Suprapubic skin (tissue), 4 donors: Measurements from ENCODE around the gene TCAP. TPM values are rescaled to one million over a fixed set of nuclear protein-coding genes. Genes with fewer than 3 reads are reported as not detected.
A peak's percentile ranks its signal among the peaks of the same experiment; 100 is the strongest.

Experiments used
- DNase-seq, 2 donors: peaks; one replicate each; pipeline ENCODE4 v3.0.0-alpha.2; 2019; ENCODE audit warnings: low spot score in 2 of 2
- H3K27ac ChIP-seq: fragments of 200-600 bp; sonication (generic); one replicate; pipeline ENCODE4 v1.5.1; 2019
- H3K27me3 ChIP-seq: fragments of 200-600 bp; sonication (generic); one replicate; pipeline ENCODE4 v1.5.1; 2019
- H3K36me3 ChIP-seq: fragments of 200-600 bp; sonication (generic); one replicate; pipeline ENCODE4 v1.5.1; 2019
- H3K4me1 ChIP-seq: fragments of 200-600 bp; sonication (generic); one replicate; pipeline ENCODE4 v1.5.1; 2019
- H3K4me3 ChIP-seq: fragments of 200-600 bp; sonication (generic); one replicate; pipeline ENCODE4 v1.5.1; 2019; ENCODE audit warnings: mild to moderate bottlenecking
- H3K9me3 ChIP-seq: fragments of 200-600 bp; sonication (generic); one replicate; pipeline ENCODE4 v1.5.1; 2019
- EP300 ChIP-seq: sonication (generic); formaldehyde crosslinking; IDR thresholded peaks from one replicate; pipeline ENCODE4 v1.6.1; 2017; ENCODE audit warnings: antibody characterized with exemption
- POLR2A ChIP-seq, 2 donors: fragments of 450-650 bp; IDR thresholded peaks; one replicate each; pipeline ENCODE4 v1.6.1; 2017; ENCODE audit warnings: antibody characterized with exemption in 2 of 2, mild to moderate bottlenecking in 2 of 2, moderate library complexity in 2 of 2
- POLR2AphosphoS5 ChIP-seq, 3 donors: sonication (generic); formaldehyde crosslinking; IDR thresholded peaks; one replicate each; pipeline ENCODE4 v1.6.1; 2017; ENCODE audit warnings: antibody characterized with exemption in 3 of 3
- WGBS: methylation state at CpG from one replicate; pipeline ENCODE4 v1.1.5; 2018; 5-methylcytosine and 5-hydroxymethylcytosine counted together
- total RNA-seq, 4 donors: library from RNA; depleted of rRNA; stranded (reverse); fragments of >200 nt; gene quantifications; one replicate each; pipeline ENCODE4 v1.1.0, GENCODE V29; 2016
- TF ChIP-seq, protein P1 (sequence below), 2 donors: fragments of 200-600 bp in 1 of 2; fragments of 450-650 bp in 1 of 2; sonication (generic) in 1 of 2; IDR thresholded peaks; one replicate each; pipeline ENCODE4 v1.5.1; 2016 to 2019; ENCODE audit warnings: antibody characterized with exemption in 2 of 2, mild to moderate bottlenecking in 1 of 2, moderate library complexity in 1 of 2

TCAP gene
- total RNA-seq, 4 donors from 2014 or later, result 0.57 to 2.4 (median 1.1) TPM; not detected in 1

DNA sequence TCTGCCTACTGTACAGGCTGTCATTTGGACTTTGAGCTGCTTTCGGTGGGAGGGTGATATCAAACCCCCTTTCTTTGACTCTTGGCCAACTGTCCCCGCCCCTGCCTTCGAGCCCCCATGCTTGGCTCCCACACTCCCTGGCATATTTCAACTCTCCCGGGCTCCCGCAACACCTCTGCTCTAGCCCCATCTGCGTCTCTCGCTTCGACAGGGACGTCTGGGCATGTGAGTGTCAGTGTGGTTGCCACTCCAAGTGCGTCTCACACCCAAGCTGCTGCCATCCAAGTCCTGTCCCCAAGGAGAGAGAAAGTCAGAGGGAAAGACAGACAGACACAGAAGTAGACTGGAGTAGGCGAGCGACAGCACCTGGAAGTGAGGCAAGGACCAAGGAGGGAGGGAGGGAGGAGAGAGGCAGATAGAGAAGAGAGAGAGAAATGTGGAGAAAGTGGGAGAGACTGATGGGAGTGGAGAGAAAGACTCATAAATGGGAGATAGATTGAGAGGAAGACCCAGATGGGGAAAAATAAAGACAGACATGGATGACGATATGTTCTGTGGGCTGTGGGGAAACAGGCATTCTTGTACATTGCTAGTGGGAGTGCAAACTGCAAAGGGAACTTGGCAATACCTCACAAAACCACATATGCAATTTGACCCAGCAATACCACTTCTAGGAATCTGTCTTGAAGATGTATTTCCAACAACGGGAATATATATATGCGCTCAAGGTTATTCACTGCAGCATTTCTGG lies 16.4 kb upstream of the TCAP start:
- H3K27me3 ChIP-seq, result no peaks in the 10 kb centered on the region
- H3K27ac ChIP-seq, result no peak overlapping the region
- no peaks in the 10 kb centered on the region for H3K9me3 ChIP-seq
- whole genome bisulfite sequencing, result 77% methylated on average over 15 of the region's 15 CpGs
- TF ChIP-seq, protein P1, sequence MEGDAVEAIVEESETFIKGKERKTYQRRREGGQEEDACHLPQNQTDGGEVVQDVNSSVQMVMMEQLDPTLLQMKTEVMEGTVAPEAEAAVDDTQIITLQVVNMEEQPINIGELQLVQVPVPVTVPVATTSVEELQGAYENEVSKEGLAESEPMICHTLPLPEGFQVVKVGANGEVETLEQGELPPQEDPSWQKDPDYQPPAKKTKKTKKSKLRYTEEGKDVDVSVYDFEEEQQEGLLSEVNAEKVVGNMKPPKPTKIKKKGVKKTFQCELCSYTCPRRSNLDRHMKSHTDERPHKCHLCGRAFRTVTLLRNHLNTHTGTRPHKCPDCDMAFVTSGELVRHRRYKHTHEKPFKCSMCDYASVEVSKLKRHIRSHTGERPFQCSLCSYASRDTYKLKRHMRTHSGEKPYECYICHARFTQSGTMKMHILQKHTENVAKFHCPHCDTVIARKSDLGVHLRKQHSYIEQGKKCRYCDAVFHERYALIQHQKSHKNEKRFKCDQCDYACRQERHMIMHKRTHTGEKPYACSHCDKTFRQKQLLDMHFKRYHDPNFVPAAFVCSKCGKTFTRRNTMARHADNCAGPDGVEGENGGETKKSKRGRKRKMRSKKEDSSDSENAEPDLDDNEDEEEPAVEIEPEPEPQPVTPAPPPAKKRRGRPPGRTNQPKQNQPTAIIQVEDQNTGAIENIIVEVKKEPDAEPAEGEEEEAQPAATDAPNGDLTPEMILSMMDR (IDR thresholded peaks at IDR 0.05), result no peak
- TF ChIP-seq EP300 (no peak), POLR2AphosphoS5 (IDR thresholded peaks at IDR 0.05) (no peak), POLR2A (IDR thresholded peaks at IDR 0.05) (no peak)
- DNase-seq, result no peak
- H3K4me1 ChIP-seq, result peaks cover 27% of the 10 kb centered on the region
- H3K4me3 ChIP-seq, result no peak overlapping the region
- H3K36me3 ChIP-seq, result no peaks in the 10 kb centered on the region

DNA sequence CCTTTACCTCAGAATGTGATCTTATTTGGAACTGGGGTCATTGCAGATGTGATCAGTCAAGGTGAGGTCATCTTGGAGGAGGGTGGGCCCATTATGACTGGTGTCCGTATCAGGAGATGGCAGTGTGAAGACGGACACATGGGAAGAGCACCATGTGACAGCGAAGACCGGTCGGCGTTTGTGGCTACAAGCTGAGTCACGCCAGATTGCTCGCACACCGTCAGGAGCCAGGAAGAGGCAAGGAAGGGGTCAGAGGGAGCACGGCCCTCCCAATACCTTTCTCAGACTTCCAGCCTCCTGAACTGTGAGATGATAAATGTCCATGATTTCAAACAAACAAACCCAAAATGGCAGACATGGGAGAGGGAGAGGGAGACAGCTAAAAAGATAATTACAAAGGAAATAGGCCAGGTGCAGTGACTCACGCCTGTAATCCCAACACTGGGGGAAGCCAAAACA lies 15.0 kb upstream of the TCAP start:
- Histone ChIP-seq H3K9me3 (no peaks in the 10 kb centered on the region), H3K36me3 (peaks cover 4% of the 10 kb centered on the region), H3K4me1 (peaks cover 25% of the 10 kb centered on the region), H3K4me3 (no peak overlapping the region), H3K27me3 (no peaks in the 10 kb centered on the region), H3K27ac (no peak overlapping the region)
- TF ChIP-seq, protein P1 (IDR thresholded peaks at IDR 0.05), result no peak
- no peak for TF ChIP-seq POLR2A (IDR thresholded peaks at IDR 0.05)
- TF ChIP-seq EP300, result no peak
- TF ChIP-seq POLR2AphosphoS5 (IDR thresholded peaks at IDR 0.05), result no peak
- no peak for DNase-seq
- WGBS, result 84% methylated on average over 11 of the region's 11 CpGs

DNA sequence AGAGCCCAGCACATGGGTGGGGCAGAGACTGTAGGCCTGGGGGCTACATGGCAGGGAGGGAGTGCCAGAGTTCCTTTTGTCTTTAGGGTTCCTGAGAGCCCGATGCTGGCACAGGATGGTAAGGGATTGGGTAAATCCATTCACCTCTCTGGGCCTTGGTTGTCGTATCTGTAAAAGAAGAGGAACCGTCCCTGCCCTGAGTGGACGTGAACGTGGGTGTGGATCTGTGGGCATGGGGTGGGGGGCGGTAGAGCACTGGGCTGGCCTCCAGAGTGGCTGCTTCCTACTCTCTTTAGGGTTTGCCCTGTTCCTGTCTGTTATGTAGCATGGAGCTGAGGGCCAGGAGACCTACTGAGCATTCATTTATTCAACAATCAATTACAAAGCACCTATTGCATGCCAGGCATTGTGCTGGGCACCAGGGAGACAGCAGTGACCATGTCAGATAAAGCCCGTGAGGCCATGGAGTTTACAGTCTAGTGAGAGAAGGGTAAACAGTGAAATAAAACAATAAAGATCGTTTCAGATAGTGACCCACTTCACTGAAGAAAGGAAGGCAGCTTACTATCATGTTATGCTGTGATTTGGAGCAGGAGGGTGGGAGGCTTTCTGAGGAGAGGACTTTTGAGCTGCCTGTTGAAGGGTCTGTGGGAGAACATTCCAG lies 13.1 kb upstream of the TCAP start:
- H3K4me1 ChIP-seq, result peaks cover 25% of the 10 kb centered on the region
- no peaks in the 10 kb centered on the region for H3K9me3 ChIP-seq
- TF ChIP-seq, protein P1 (IDR thresholded peaks at IDR 0.05), result no peak
- TF ChIP-seq EP300 (no peak), POLR2AphosphoS5 (IDR thresholded peaks at IDR 0.05) (no peak), POLR2A (IDR thresholded peaks at IDR 0.05) (no peak)
- peaks cover 18% of the 10 kb centered on the region for H3K36me3 ChIP-seq
- no peak overlapping the region for H3K4me3 ChIP-seq
- H3K27me3 ChIP-seq, result no peaks in the 10 kb centered on the region
- 61% methylated on average over 8 of the region's 8 CpGs for WGBS
- DNase-seq, result no peak
- H3K27ac ChIP-seq, result no peak overlapping the region

DNA sequence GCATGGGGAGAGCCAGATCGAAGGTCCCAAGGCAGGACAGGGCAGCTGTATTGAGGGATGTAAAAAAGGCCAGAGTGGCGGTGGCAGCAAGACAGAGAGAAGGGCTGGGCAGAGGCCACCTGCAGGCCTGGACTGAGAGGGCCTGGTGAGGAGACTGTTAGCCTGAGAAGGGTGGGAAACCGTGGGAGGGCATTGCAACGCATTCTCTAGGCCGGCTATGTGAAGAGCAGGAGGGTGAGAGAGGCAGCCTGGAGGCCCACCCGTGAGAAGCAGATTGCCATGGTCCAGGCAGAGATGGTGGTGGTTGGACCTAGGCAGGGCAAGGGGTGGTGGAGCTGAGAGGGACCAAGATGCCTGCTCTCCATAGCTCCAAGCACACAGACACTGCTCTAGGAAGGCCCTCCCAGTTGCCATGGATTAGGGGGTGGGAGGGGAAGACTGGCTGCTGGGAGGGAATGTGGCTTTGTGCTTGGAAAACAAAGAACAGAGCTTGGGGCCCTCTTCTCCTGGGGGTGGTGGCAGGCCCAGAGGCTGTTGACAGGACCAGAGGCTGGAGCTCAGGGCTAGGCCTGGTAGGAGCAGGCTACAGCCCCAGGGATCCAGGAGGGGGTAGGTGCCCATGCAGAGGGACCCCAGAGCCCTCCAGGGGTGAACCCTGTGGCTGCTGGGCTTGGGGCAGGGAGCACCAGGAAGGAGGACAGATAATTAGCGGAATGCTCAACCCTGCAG lies 12.4 kb upstream of the TCAP start:
- Histone ChIP-seq H3K36me3 (peaks cover 24% of the 10 kb centered on the region), H3K4me1 (peaks cover 25% of the 10 kb centered on the region), H3K4me3 (no peak overlapping the region), H3K27me3 (no peaks in the 10 kb centered on the region), H3K27ac (peak overlapping the region; percentile 28), H3K9me3 (no peaks in the 10 kb centered on the region)
- WGBS, result 55% methylated on average over 7 of the region's 7 CpGs
- TF ChIP-seq POLR2AphosphoS5 (IDR thresholded peaks at IDR 0.05), result no peak
- TF ChIP-seq EP300, result no peak
- TF ChIP-seq, protein P1 (IDR thresholded peaks at IDR 0.05), result no peak
- no peak for TF ChIP-seq POLR2A (IDR thresholded peaks at IDR 0.05)
- no peak for DNase-seq

DNA sequence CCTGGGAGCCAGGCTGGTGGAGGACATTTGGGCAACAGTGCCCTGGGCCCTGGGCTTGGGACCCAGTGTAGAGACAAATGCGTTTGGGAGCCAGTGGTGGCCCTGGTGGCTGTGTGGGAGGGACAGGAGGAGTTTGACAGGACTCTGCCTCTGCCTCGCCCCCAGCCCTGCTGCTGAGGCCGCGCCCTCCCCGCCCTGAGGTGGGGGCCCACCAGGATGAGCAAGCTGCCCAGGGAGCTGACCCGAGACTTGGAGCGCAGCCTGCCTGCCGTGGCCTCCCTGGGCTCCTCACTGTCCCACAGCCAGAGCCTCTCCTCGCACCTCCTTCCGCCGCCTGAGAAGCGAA lies 11.9 kb upstream of the TCAP start:
- H3K4me1 ChIP-seq, result peaks cover 25% of the 10 kb centered on the region

More for the DNA sequence above, 11.9 kb upstream of the TCAP start:
- TF ChIP-seq POLR2AphosphoS5 (IDR thresholded peaks at IDR 0.05) (no peak), EP300 (no peak), POLR2A (IDR thresholded peaks at IDR 0.05) (no peak)
- TF ChIP-seq, protein P1 (IDR thresholded peaks at IDR 0.05), result no peak
- Histone ChIP-seq H3K9me3 (no peaks in the 10 kb centered on the region), H3K27ac (peak overlapping the region; percentile 28), H3K36me3 (peaks cover 28% of the 10 kb centered on the region), H3K27me3 (no peaks in the 10 kb centered on the region), H3K4me3 (no peak overlapping the region)
- no peak for DNase-seq
- WGBS, result 76% methylated on average over 8 of the region's 12 CpGs
